Measurements from ENCODE around the gene LY6G6D.

DNA sequence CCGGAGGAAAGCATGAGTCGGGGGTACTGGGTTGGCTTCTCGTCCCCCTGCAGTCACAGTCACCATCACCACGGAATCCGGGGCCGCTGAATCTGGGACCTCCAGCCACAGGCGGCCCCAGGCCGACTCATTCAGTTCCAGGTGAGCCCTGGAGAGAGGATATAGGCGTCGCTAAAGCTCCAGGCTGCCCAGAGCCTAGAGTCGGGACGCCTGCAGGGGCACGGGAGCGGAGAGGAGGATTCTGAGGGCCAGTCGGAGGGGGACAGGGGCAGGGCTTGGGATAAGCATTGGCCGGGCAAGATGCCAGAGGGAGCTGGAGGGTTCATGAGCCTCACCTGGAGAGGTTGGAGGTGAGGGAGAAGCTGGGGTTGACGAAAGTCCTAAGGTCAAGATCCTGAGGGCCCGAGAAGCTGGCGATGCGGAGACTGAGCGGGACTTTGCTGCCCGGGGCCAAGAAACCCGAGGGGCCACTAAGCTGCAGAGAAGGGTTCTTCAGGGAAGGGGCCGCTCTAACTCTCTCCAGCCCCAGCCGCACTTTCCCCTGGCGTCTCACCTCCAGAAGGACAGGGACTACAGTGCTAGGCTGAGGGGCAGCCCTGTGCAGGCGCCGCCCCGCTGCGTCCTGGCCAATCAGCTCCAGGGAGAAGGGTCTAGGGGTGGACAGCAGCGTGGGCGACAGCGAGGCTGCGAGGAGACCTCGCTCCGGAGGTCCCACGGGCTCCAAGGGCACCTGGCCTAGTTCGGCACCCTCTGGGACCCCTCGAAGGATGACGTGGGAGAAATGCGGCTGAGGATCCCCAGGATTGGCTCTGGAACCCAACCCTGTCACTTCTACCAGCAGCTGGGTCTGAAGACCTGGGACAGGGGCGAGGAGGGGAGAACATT, 51.0 kb downstream of the LY6G6D start:
- no peak for TF ChIP-seq EZH2 (IDR thresholded peaks at IDR 0.05; ENCODE audit: borderline replicate concordance, low read length)
- TF ChIP-seq, protein P1, sequence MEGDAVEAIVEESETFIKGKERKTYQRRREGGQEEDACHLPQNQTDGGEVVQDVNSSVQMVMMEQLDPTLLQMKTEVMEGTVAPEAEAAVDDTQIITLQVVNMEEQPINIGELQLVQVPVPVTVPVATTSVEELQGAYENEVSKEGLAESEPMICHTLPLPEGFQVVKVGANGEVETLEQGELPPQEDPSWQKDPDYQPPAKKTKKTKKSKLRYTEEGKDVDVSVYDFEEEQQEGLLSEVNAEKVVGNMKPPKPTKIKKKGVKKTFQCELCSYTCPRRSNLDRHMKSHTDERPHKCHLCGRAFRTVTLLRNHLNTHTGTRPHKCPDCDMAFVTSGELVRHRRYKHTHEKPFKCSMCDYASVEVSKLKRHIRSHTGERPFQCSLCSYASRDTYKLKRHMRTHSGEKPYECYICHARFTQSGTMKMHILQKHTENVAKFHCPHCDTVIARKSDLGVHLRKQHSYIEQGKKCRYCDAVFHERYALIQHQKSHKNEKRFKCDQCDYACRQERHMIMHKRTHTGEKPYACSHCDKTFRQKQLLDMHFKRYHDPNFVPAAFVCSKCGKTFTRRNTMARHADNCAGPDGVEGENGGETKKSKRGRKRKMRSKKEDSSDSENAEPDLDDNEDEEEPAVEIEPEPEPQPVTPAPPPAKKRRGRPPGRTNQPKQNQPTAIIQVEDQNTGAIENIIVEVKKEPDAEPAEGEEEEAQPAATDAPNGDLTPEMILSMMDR (IDR thresholded peaks at IDR 0.05; ENCODE audit: low read length) = no peak

Data from OCI-LY1 (cell line).